Glomerular endothelial cell (primary cell): ENCODE results near the gene CR2. TPM values are rescaled to one million over a fixed set of nuclear protein-coding genes. Genes with fewer than 3 reads are reported as not detected.
"Not testable (repeated sequence)": the region's sequence is repeated elsewhere in the genome, so short reads cannot be mapped to it uniquely, and the experiment has no call there.

Source experiments
- DNase-seq: peaks from one replicate; pipeline ENCODE4 v3.0.0-alpha.2; 2011; ENCODE audit warnings: low read depth, low spot score; ENCODE audit errors: extremely low read depth
- total RNA-seq: library from RNA; depleted of rRNA; stranded (reverse); fragments of >200 nt; gene quantifications from 2 replicates; pipeline ENCODE4 v1.2.3, GENCODE V29; 2015

CR2 gene
- total RNA-seq, 1 donor from 2014 or later, result not detected

DNA sequence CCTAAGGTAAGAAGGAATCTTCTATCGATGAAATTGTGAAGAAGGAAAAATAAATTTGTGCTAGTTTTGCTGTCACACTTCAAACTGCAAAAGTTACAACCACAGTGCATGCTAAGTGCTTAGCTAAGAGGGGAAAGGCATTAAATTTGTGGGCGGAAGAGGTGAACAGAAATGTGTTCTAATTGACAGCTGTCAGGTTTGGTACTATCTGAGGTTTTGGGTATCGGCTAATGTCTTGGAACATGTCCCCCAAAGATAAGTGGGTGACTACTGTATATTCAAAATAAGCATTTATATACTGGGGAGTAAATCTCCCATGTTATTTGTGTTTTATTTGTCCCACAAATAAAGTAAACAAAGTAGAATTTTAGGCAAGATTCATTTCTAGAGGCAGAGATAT, 49.8 kb downstream of the CR2 start:
- DNase-seq, result no peak

- no peak for DNase-seq
Observed at GRCh38 chr1:207504438-207504837, 50.3 kb downstream of the CR2 start.

- DNase-seq, result no peak
Observed at GRCh38 chr1:207510444-207510843, 56.3 kb downstream of the CR2 start.

GRCh38 chr1:207514890-207515289, 60.8 kb downstream of the CR2 start:
- DNase-seq, result no peak

DNA sequence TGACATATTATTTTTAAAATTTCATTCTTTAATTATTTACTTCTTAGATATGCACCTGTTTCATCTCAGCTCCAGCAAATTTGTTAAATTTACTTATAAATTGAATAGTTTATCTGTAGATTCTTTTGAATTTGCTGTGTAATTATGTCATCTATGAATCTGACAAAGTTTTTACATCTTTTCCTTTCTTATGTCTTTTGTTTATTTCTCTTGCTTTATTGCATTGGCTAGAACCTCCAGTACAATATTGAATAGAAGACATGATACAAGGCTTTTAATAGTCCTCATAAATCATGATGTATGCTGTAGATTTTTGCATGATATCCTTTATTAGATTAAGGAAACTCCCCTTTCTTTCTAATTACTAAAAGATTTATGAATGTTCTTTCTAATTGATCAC, 62.6 kb downstream of the CR2 start:
- DNase-seq, result no peak

DNA sequence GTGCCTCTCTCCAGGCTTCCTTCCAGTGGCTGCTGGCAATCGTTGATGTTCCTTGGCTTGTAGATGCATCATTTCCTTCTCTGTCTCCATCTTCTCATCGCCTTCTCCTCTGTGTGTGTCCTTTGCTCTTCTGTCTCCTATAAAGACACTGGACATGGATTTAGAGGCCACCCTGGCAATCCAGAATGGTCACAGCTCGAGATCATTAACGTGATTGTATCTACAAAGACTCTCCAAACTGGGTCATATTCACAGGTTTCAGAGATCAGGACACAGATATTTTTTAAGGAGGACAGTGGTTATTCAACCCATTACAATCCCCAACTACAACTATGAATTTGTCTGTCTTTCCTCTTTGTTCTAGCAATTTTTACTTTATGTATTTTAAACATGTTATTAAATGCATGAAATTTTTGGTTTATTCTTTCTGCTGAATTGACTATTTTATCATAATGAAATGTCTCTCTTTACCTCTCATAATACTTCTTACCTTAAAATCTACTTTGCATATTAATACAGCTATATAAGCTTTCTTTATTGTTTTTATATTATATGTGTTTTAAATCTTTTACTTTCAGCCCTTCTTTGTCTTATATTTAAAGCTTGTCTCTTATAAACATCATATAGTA, 64.6 kb downstream of the CR2 start:
- DNase-seq, result no peak

GRCh38 chr1:207519505-207520399, 65.6 kb downstream of the CR2 start:
- DNase-seq, result no peak

DNA sequence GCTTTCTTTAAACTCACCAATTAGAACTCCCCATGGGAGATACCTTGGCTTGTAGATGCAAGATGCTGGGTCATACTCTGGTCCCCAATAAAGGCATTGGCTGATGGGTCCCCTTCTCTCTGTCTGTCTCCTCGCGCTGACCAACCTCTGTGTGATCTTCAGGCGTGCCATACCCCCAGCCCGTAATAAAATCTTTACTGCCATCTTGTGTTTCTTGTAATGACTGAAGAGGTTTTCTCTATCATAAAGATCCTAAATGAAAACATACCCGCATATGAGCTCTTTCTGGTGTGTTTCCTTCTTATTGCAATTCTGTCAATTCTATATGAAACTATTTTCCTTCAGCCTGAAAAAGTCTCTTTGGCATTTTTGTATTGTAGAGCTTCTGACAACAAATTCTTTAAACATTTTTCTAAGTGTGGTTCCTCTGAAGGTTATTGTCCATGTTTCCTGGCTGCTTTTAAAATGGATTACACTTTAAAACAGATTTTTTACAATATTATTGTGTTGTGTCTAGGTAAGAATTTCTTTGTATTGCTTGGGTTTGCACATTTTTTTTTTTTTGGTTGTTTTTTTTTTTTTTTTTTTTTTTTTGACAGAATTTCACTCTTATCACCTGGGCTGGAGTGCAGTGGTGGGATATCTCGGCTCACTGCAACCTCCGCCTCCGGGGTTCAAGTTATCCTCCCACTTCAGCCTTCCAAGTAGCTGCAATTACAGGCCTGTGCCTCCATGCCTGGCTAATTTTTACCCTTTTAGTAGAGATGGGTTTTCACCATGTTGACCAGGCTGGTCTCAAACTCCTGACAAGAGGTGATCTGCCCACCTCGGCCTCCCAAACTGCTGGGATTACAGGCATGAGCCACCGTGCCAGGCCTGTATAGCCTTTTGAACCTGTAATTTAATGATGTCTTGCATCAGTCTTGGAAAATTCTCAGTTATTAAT, 66.5 kb downstream of the CR2 start:
- DNase-seq, result not testable (repeated sequence)

DNA sequence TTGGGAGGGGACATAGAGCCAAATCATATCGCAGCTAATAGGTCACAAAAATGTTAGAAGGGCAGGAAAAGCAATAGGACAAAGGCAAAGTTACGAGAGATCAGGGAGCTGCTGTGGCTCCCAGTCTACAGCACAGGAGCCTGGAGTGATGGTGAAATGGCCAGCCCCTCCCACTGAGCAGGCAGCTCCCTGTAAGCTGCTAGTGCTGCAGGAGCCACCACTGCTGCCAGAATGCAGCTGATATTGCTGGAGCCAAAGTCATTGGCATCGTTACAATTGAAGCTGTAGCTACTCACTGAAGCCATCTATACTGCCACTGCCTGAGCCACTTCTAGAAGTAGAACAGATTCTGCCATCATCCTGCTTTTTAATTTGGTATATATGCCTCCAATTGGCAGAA, 71.1 kb downstream of the CR2 start:
- not testable (repeated sequence) for DNase-seq

DNA sequence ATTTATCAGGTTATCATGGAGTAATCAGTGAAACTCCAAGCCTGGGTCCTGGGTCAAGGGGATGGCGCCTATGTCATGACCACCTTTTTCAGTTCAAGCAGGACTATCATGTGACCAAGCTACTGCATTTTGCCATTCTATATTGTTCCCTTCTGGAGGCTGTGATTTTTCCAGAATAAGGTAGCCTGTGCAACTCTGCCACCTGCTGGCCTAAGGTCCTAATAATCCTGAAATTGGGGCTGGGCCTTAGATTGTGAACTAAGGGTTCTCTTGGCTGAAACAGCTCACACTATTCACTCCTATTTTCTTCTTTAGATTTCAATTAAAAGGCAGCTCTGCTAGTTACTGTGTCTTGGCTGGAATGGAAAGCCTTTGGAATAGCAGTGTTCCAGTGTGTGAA, 74.3 kb downstream of the CR2 start:
- not testable (repeated sequence) for DNase-seq

GRCh38 chr1:207536263-207536662, 82.1 kb downstream of the CR2 start:
- DNase-seq, result not testable (repeated sequence)

Other genes starting within 250 kb of the CR2 start
- 121 and 147 TPM in 2 replicates for gene CD55, start 132.7 kb upstream of the CR2 start, total RNA-seq
- not detected in 2 replicates for gene CR1, start 41.8 kb downstream of the CR2 start, total RNA-seq
- not detected in 2 replicates for gene CR1L, start 190.8 kb downstream of the CR2 start, total RNA-seq